ENCODE measurements around the gene TTPAL.

Gene TTPAL

GRCh38 chr20:44433751-44434538 lies 41.7 kb upstream of the TTPAL start:
- Mint-ChIP-seq H3K4me1 (ENCODE audit: low read depth) (no peaks in the 10 kb centered on the region), H3K36me3 (no peaks in the 10 kb centered on the region), H3K4me3 (no peak overlapping the region), H3K9me3 (ENCODE audit: low read depth) (no peaks in the 10 kb centered on the region), H3K27me3 (peaks cover 1% of the 10 kb centered on the region), H3K27ac (no peak overlapping the region)

GRCh38 chr20:44435630-44436335 lies 39.9 kb upstream of the TTPAL start:
- Mint-ChIP-seq H3K4me3 (no peak overlapping the region), H3K36me3 (no peaks in the 10 kb centered on the region), H3K27ac (no peak overlapping the region), H3K9me3 (ENCODE audit: low read depth) (no peaks in the 10 kb centered on the region), H3K4me1 (ENCODE audit: low read depth) (no peaks in the 10 kb centered on the region), H3K27me3 (peaks cover 1% of the 10 kb centered on the region)

DNA sequence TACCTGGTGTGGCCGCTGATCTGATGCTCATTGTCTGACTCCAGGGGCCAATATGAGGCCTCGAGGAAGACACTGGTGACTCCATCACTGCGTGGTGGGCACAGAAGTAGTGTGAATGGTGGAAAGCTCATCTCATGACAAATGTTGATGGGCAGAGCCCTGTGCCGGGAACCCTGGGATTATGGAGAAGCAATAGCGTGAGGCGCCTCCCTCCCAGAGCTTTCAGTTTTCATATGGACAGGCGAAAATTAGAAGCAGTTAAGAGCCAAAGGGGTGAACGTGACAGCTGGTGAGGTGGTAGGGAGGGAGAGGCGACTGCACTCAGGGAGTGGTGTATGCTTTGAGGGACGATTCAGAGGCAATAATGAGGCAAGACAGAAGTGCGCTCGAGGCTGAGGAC lies 39.3 kb upstream of the TTPAL start:
- Mint-ChIP-seq H3K27ac (no peak overlapping the region), H3K4me3 (no peak overlapping the region), H3K9me3 (ENCODE audit: low read depth) (no peaks in the 10 kb centered on the region), H3K27me3 (peaks cover 1% of the 10 kb centered on the region), H3K4me1 (ENCODE audit: low read depth) (no peaks in the 10 kb centered on the region), H3K36me3 (no peaks in the 10 kb centered on the region)

DNA sequence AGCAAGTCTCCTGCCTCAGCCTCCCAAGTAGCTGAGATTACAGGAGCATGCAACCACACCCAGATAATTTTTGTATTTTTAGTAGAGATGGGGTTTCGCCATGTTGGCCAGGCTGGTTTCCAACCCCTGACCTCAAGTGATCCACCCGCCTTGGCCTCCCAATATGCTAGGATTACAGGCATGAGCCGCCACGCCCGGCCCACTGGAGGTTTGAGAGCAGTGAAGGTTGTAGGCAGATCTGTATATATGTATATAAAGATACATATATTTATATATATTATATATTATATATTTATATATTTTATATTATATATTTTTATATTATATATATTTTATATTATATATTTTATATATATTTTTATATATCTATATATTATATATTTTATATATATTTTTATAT lies 38.2 kb upstream of the TTPAL start:
- Mint-ChIP-seq H3K4me3 (no peak overlapping the region), H3K27ac (no peak overlapping the region), H3K4me1 (ENCODE audit: low read depth) (no peaks in the 10 kb centered on the region), H3K27me3 (peaks cover under 1% of the 10 kb centered on the region), H3K36me3 (no peaks in the 10 kb centered on the region), H3K9me3 (ENCODE audit: low read depth) (no peaks in the 10 kb centered on the region)

GRCh38 chr20:44438782-44439181 lies 36.9 kb upstream of the TTPAL start:
- Mint-ChIP-seq H3K4me1 (ENCODE audit: low read depth) (no peaks in the 10 kb centered on the region), H3K9me3 (ENCODE audit: low read depth) (no peaks in the 10 kb centered on the region), H3K27me3 (no peaks in the 10 kb centered on the region), H3K36me3 (no peaks in the 10 kb centered on the region), H3K27ac (no peak overlapping the region), H3K4me3 (no peak overlapping the region)

DNA sequence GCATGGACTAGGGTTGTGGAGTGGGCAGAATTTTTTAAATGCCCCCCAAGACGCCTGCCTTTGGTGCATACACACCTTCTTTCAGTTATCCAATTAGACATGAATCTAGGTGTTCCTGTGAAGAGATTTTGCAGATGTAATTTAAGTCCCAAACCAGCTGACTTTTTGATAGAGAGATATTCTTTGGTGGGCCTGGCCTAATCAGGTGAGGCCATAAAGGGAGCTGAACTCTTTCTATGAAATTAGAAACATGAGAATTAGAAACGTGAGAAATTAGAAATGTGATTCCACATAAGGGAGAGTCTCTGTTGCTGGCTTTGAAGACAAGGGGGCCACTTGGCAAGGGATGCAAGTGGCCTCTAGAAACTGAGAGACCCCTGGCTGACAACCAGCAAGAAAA lies 36.4 kb upstream of the TTPAL start:
- Mint-ChIP-seq H3K4me1 (ENCODE audit: low read depth) (no peaks in the 10 kb centered on the region), H3K27ac (no peak overlapping the region), H3K27me3 (no peaks in the 10 kb centered on the region), H3K36me3 (no peaks in the 10 kb centered on the region), H3K9me3 (ENCODE audit: low read depth) (no peaks in the 10 kb centered on the region), H3K4me3 (no peak overlapping the region)

GRCh38 chr20:44442298-44443070 lies 33.2 kb upstream of the TTPAL start:
- Mint-ChIP-seq H3K9me3 (ENCODE audit: low read depth) (no peaks in the 10 kb centered on the region), H3K27ac (no peak overlapping the region), H3K4me1 (ENCODE audit: low read depth) (no peaks in the 10 kb centered on the region)

DNA sequence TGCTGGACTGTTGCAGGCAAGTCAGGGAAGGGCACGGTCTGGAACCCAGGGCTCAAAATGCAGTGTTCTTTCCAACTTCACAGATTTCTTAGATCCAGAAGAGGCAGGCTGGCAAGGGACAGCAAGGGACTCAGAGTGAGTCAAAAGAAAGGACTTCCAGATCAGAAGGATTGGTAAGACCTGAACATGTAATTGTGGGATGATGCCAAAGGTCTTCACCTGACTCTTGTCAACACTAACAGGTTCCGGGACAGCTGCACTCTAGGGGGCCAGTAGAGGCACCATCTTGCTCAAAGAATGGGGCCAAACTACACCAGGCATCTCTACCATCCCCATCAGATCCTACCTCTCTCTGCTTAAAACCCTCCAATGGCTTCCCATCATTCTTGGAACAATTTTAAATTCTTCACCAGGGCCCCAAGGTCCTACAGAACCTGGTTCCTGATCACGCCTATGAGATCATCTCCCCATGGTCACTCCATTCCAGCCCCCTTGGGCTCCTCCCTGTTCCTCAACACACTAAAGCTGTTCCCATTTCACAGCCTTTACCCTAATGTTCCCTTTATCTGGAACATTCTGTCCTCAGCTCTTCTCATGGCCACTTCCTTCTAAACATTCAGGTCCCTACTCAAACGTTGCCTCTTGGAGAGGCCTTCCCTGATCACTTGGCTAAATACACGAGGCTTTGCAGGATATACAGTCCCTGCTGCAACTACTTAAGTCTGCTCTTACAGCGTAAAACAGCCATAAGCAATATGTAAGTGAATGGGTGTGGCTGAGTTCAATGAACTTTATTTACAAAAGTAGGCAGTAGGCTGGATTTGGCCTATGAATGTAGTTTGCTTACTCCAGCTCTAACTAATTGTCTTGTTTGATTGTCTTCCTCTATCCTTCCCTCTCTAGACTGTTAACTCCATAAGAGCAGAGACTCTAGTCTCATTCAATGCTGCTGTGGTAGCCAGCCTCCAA lies 29.6 kb upstream of the TTPAL start:
- Mint-ChIP-seq H3K27ac (no peak overlapping the region), H3K27me3 (no peaks in the 10 kb centered on the region), H3K4me1 (ENCODE audit: low read depth) (no peaks in the 10 kb centered on the region), H3K36me3 (no peaks in the 10 kb centered on the region), H3K9me3 (ENCODE audit: low read depth) (no peaks in the 10 kb centered on the region), H3K4me3 (no peak overlapping the region)

More at GRCh38 chr20:44442298-44443070, 33.2 kb upstream of the TTPAL start:
- no peaks in the 10 kb centered on the region for H3K36me3 Mint-ChIP-seq
- H3K4me3 Mint-ChIP-seq: no peak overlapping the region
- no peaks in the 10 kb centered on the region for H3K27me3 Mint-ChIP-seq

DNA sequence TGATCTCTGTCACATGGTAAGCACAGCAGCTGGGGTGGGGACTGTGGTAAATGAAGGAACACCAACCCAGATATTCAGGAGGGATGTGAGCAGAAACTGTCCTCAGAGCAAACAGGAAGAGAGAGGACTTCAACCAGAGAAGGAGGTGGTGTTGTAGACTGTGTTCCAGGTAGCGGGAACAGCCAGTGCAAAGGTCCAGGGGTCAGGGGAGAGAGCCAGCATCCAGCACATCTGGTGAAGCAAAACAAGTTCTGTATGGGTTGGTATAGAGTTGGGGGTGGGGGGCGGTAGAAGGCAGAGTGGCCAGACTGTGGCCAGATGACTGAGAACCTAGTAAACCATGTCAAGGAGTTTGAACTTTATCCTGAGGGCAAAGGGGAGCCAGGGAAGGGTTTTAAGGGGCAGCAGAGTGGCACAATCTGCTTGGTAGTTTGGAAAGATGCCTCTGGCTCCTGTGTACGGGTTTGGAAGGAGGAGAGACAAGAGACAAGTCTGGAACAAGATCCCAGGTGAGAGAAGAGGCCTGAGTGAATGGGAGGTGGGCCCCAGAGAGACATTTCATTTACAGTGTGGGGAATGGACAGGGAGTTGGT lies 27.8 kb upstream of the TTPAL start:
- no peak overlapping the region for H3K27ac Mint-ChIP-seq
- H3K4me1 Mint-ChIP-seq (ENCODE audit: low read depth): no peaks in the 10 kb centered on the region
- no peaks in the 10 kb centered on the region for H3K27me3 Mint-ChIP-seq
- no peak overlapping the region for H3K4me3 Mint-ChIP-seq
- H3K36me3 Mint-ChIP-seq: no peaks in the 10 kb centered on the region
- no peaks in the 10 kb centered on the region for H3K9me3 Mint-ChIP-seq (ENCODE audit: low read depth)

DNA sequence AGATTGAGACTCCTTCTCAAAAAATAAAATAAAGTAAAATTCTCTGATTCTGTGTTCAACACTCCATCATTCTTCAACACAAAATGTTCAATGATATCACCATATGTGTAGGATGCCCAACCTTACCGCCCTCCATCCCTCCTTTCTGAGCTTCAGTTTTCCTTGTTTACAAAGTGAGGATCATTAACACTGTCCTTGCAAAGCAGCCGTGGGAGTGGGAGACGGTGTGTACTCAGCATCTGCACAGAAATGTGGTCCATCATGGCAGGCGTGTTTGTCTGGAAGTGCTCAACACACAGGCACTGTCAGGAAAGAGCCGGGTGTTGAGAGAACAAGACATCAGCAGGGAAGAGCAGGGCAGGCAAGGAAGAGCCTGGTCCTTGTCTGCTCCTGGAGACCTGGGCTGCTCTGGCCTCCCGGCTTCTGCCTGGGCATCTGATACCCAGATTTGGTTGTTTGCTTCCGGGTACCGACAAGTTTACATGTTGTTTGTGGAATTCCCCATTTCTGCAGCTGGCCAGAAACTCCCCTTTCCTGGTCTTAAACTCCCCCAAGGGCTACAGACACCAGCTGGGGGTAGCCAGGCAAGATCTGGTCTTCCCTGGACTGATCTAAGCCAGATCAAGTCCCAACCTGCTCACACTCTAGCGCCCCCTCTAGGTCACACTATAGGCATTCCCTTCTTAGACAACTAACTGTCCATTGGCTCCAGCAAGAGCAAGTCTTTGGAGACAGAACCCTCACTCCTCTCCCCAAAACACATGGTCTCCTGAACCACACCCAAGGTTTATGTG lies 26.7 kb upstream of the TTPAL start:
- no peaks in the 10 kb centered on the region for H3K4me1 Mint-ChIP-seq (ENCODE audit: low read depth)
- H3K9me3 Mint-ChIP-seq (ENCODE audit: low read depth): no peaks in the 10 kb centered on the region
- H3K27me3 Mint-ChIP-seq: no peaks in the 10 kb centered on the region
- H3K4me3 Mint-ChIP-seq: no peak overlapping the region
- no peaks in the 10 kb centered on the region for H3K36me3 Mint-ChIP-seq
- H3K27ac Mint-ChIP-seq: no peak overlapping the region

- H3K9me3 Mint-ChIP-seq (ENCODE audit: low read depth): no peaks in the 10 kb centered on the region
- H3K27me3 Mint-ChIP-seq: no peaks in the 10 kb centered on the region
- H3K27ac Mint-ChIP-seq: no peak overlapping the region
- H3K36me3 Mint-ChIP-seq: no peaks in the 10 kb centered on the region
- H3K4me1 Mint-ChIP-seq (ENCODE audit: low read depth): no peaks in the 10 kb centered on the region
- no peak overlapping the region for H3K4me3 Mint-ChIP-seq
Observed at GRCh38 chr20:44449864-44450263, 25.8 kb upstream of the TTPAL start.

DNA sequence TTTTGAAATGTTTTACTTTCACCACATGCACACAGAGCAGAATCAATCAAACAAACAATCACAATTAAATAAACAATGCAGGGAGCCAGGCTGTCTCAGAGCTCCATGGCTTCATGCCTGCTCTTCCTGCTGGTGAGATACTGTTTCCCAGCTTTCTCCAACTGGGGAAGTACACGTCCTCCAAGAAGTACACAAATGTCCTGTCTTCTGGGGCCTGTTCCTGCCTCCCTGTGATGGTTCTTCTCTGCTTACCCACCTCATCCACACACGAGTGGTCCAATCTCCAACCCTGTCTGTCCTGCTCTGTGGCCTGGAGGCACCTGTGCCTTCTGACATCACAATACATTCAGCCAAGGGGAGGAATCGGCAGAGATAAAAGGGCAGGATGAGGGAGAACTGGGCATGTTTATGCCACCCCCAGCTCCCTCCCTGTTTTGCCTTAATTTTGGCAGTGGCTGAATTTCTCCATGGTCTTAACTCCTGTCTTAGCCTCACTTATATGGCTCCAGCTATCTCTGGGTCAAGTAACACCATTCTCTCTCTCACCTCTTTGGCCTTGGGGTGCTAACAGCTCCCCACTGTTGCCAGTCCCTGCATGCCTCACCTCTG lies 25.3 kb upstream of the TTPAL start:
- Mint-ChIP-seq H3K27me3 (no peaks in the 10 kb centered on the region), H3K4me3 (no peak overlapping the region)

DNA sequence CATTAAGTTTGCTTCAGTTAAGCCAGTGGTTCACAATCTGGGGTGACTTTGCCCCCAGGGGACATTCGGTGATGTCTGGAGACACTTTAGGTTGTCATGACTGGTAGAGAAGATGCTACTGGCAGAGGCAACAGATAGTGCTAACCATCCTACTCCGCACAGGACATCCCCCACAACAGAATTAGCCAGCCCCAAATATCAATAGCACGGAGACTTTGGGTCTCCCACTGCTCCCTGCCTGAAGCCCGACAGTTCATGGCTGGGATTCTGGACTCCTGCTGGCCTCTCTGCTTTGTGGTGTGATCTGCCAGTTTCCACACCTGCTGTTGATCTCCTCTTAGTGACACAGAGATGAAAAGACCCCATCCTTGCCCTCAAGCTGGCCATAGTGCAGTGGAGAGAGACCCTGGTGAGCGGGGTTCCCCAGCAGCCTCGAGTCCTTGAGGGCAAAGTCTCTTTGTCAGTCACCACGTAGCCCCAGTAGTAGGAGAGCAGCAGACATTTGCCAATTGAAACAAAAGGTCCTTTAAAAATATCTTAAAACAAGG lies 24.7 kb upstream of the TTPAL start:
- H3K27ac Mint-ChIP-seq: no peak overlapping the region
- H3K9me3 Mint-ChIP-seq (ENCODE audit: low read depth): no peaks in the 10 kb centered on the region
- H3K4me3 Mint-ChIP-seq: no peak overlapping the region
- H3K36me3 Mint-ChIP-seq: no peaks in the 10 kb centered on the region
- H3K4me1 Mint-ChIP-seq (ENCODE audit: low read depth): no peaks in the 10 kb centered on the region
- no peaks in the 10 kb centered on the region for H3K27me3 Mint-ChIP-seq

More for the DNA sequence above, 25.3 kb upstream of the TTPAL start:
- no peak overlapping the region for H3K27ac Mint-ChIP-seq
- H3K36me3 Mint-ChIP-seq: no peaks in the 10 kb centered on the region
- no peaks in the 10 kb centered on the region for H3K9me3 Mint-ChIP-seq (ENCODE audit: low read depth)
- no peaks in the 10 kb centered on the region for H3K4me1 Mint-ChIP-seq (ENCODE audit: low read depth)

Measured in activated naive CD8-positive, alpha-beta T cell (primary cell).